ENCODE results near the gene CDC42BPG. TPM values are rescaled to one million over a fixed set of nuclear protein-coding genes. Genes with fewer than 3 reads are reported as not detected.

The CDC42BPG gene
- total RNA-seq, 1 donor = under 0.01 TPM

DNA sequence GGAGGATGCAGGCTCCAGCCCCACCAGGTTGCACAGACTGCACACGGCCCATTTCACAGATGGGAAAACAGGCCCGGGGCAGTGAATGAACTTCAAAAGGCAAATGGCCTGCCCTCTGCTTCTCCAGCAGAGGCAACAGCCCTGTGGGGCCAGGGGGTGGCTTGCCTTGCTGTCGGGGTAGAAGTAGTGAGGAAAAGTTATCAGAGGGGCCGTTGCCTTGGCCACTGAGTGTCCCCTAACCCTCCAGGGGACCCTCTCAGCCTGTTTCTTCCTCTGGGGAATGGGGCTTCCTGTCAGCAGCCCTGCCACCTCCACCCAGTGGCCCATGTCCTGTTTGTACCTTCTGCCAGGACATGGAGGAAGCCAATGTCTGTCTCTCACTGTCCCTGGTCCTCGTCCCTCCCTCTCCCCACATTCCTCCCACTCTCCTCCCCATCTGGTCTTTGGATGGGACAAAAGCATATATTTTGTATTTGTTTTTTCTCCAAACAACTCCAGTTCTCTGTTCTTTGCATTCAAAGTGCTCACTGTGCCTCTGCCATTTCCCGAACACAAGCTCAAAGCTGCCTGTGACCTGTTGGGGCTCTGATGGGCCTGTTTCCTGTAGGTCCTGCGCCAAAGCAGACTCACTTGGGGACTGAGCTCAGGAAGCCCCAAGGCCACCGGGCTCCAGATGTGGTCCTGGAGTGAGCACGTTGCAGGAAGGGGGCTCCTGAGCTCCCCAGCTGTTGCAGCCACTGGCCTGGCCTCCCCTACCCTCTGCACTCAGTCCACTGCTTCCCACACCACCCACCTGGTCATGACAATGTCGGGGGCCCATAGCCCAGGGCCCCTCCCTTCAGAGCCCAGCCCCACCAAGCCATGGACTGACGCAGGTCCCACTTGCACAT, 50.9 kb downstream of the CDC42BPG start:
- DNase-seq (ENCODE audit: low read depth) = no peak

DNA sequence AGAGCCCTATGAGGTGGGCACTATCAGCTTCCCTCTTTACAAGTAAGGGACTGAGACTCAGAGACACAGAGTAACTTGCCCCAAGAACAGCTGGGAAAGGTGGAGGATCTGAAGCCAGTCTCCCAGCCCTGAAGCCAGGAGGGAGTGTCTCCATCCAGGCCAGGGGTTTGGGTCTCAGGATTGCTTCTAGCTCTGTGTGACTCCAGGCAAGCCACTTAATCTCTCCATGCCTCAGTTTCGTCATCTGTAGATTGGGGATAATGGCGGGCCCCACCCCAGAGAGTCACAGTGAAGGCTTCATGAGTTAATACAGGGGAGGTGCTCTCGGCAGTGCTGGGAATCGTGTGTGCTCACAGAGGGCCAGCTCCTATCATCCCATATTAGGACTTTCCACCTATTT, 52.0 kb downstream of the CDC42BPG start:
- no peak for DNase-seq (ENCODE audit: low read depth)
- H3K4me3 ChIP-seq (ENCODE audit: low read depth, low read length) = no peak overlapping the region
- TF ChIP-seq, protein P1, sequence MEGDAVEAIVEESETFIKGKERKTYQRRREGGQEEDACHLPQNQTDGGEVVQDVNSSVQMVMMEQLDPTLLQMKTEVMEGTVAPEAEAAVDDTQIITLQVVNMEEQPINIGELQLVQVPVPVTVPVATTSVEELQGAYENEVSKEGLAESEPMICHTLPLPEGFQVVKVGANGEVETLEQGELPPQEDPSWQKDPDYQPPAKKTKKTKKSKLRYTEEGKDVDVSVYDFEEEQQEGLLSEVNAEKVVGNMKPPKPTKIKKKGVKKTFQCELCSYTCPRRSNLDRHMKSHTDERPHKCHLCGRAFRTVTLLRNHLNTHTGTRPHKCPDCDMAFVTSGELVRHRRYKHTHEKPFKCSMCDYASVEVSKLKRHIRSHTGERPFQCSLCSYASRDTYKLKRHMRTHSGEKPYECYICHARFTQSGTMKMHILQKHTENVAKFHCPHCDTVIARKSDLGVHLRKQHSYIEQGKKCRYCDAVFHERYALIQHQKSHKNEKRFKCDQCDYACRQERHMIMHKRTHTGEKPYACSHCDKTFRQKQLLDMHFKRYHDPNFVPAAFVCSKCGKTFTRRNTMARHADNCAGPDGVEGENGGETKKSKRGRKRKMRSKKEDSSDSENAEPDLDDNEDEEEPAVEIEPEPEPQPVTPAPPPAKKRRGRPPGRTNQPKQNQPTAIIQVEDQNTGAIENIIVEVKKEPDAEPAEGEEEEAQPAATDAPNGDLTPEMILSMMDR (IDR thresholded peaks at IDR 0.05; ENCODE audit: insufficient read depth, low read depth, low read length) = no peak

More for the DNA sequence above, 50.9 kb downstream of the CDC42BPG start:
- TF ChIP-seq, protein P1 (IDR thresholded peaks at IDR 0.05; ENCODE audit: insufficient read depth, low read depth, low read length) = no peak
- H3K4me3 ChIP-seq (ENCODE audit: low read depth, low read length) = no peak overlapping the region

DNA sequence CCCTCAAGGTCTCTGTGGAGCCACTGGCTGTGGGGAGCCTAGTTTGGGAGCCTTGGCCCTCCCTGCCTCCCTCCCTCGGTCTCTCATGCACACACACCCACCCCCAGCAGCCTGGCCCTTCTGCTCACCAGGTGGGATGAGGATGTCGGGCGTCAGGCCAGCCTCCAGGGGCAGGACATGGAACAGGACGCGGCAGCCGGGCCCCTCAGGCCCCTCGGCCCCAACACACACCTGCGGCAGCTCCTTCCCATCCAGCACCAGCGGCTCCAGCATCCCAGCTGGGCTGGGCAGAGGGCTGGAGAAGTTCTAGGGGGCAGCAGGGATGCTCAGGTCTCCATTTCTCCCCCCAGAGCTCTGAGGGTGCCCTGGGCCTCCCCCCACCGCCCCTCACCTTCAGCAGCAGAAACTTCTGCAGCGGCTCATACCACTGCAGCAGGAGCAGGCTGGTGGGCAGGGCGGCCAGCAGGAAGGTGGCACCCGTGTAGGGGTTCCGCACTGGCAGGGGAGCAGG, 52.6 kb downstream of the CDC42BPG start:
- TF ChIP-seq, protein P1 (IDR thresholded peaks at IDR 0.05; ENCODE audit: insufficient read depth, low read depth, low read length) = no peak
- no peak for DNase-seq (ENCODE audit: low read depth)
- no peak overlapping the region for H3K4me3 ChIP-seq (ENCODE audit: low read depth, low read length)

DNA sequence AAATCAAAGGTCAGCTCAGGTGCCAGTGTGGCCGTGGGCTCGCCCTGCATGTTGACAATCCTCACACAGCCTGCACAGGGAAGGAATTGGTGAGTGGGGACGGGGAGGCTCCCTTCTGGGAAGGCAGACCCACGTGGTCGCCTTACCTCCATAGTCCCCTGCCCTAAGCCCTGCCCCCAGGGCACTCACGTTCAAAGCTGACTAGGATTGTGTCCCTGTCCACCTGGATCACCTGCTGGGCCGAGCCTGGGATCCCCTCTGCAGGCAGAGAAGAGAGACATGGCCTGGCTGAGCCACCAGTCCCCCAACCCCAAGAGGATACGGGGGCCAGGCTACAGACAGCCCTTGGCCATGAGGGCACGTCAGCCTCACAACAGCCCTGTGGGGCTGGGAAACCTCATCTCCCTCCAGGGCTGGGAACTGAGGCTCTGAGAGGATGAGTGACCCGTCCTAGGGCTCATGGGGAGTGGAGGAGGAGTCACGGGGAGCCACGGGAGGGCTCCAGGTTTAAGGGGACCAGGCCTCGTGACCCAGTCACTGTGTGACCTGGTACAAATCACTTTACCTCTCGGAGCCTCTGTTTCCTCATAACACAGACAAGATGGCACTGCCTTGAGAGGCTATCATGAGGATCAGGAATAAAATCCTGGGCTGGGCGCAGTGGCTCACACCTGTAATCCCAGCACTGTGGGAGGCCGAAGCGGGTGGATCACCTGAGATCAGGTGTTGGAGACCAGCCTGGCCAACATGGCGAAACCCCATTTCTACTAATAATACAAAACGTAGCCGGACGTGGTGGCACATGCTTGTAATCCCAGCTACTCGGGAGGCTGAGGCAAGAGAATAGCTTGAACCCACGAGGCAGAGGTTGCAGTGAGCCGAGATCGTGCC, 54.0 kb downstream of the CDC42BPG start:
- no peak for DNase-seq (ENCODE audit: low read depth)
- TF ChIP-seq, protein P1 (IDR thresholded peaks at IDR 0.05; ENCODE audit: insufficient read depth, low read depth, low read length) = no peak
- no peak overlapping the region for H3K4me3 ChIP-seq (ENCODE audit: low read depth, low read length)

DNA sequence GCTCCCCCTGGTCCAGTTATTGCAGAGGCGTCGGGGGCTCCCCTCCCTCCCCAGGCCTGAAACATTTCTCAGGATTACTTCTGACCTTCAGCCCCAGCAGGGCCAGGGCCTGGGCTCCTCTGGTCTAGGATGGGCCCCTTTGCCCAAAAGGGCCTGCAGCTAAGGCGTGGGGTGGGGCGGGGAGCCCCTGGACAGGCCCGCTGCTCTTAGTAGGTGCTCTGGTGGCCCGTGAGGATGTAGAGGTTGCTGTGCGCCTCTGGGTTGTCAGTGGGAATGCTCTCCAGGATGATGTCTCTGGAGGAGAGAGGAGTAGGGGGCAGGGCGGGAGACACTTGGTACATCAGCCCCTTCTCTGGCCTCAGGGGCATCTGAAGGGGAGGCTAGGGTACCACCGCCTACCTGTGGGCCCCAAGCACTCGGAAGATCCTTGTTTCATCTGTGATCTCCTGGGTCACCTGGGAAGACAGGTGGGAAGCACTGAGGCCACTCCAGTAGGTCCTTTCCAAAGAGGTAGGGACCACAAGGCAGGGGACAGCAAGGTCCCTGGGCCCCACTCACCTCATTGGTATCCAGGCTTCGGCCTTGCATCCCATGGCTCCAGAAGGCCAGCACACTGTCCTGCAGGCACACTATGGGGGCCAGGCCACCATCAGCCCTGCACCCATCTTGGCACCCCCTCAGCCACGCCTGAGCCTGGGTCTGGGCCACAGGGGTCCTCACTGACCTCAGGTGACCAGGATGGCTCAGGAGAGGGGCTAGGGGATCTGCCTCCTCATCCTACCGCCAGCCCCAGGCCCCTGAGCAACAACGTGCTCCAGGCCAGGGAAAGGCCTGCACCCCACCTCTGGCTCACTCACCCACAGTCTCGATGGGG, 54.9 kb downstream of the CDC42BPG start:
- no peak for DNase-seq (ENCODE audit: low read depth)
- no peak overlapping the region for H3K4me3 ChIP-seq (ENCODE audit: low read depth, low read length)
- TF ChIP-seq, protein P1 (IDR thresholded peaks at IDR 0.05; ENCODE audit: insufficient read depth, low read depth, low read length) = no peak
